ENCODE data around the gene NBPF1.
"Not testable (repeated sequence)": the region's sequence is repeated elsewhere in the genome, so short reads cannot be mapped to it uniquely, and the experiment has no call there.

The NBPF1 gene

GRCh38 chr1:16613185-16614147 lies at the start of gene NBPF1:
NBPF1 (minus strand) TSS chr1:16613564.
- Histone ChIP-seq H3K36me3 (ENCODE audit: control insufficient read depth, insufficient read depth, low read length) (no peaks in the 10 kb centered on the region), H3K27me3 (replicated peaks; ENCODE audit: control insufficient read depth, insufficient read depth, low read length) (peaks cover 2% of the 10 kb centered on the region), H3K4me3 (replicated peaks; ENCODE audit: low read depth, low read length) (peak within 1 kb of the TSS; percentile 79)
- TF ChIP-seq CTCF (IDR thresholded peaks at IDR 0.05; ENCODE audit: insufficient read depth, low read length, poor library complexity, severe bottlenecking) = no peak
- DNase-seq (ENCODE audit: extremely low read depth, insufficient read length) = peak; percentile 86

GRCh38 chr1:16658234-16658633 lies 44.9 kb upstream of the NBPF1 start:
- not testable (repeated sequence) for H3K4me3 ChIP-seq (replicated peaks; ENCODE audit: low read depth, low read length); DNase-seq (ENCODE audit: extremely low read depth, insufficient read length); H3K36me3 ChIP-seq (ENCODE audit: control insufficient read depth, insufficient read depth, low read length); H3K27me3 ChIP-seq (replicated peaks; ENCODE audit: control insufficient read depth, insufficient read depth, low read length)

- H3K27me3 ChIP-seq (replicated peaks; ENCODE audit: control insufficient read depth, insufficient read depth, low read length); DNase-seq (ENCODE audit: extremely low read depth, insufficient read length); H3K4me3 ChIP-seq (replicated peaks; ENCODE audit: low read depth, low read length); H3K36me3 ChIP-seq (ENCODE audit: control insufficient read depth, insufficient read depth, low read length): not testable (repeated sequence)
These were observed 43.8 kb upstream of the NBPF1 start for GRCh38 chr1:16656981-16657683.

GRCh38 chr1:16656574-16656973 lies 43.2 kb upstream of the NBPF1 start:
- H3K4me3 ChIP-seq (replicated peaks; ENCODE audit: low read depth, low read length); H3K27me3 ChIP-seq (replicated peaks; ENCODE audit: control insufficient read depth, insufficient read depth, low read length); DNase-seq (ENCODE audit: extremely low read depth, insufficient read length); H3K36me3 ChIP-seq (ENCODE audit: control insufficient read depth, insufficient read depth, low read length): not testable (repeated sequence)

GRCh38 chr1:16651560-16651959 lies 38.2 kb upstream of the NBPF1 start:
- H3K4me3 ChIP-seq (replicated peaks; ENCODE audit: low read depth, low read length); DNase-seq (ENCODE audit: extremely low read depth, insufficient read length); H3K27me3 ChIP-seq (replicated peaks; ENCODE audit: control insufficient read depth, insufficient read depth, low read length); H3K36me3 ChIP-seq (ENCODE audit: control insufficient read depth, insufficient read depth, low read length): not testable (repeated sequence)

GRCh38 chr1:16649960-16650359 lies 36.6 kb upstream of the NBPF1 start:
- DNase-seq (ENCODE audit: extremely low read depth, insufficient read length); H3K36me3 ChIP-seq (ENCODE audit: control insufficient read depth, insufficient read depth, low read length); H3K4me3 ChIP-seq (replicated peaks; ENCODE audit: low read depth, low read length); H3K27me3 ChIP-seq (replicated peaks; ENCODE audit: control insufficient read depth, insufficient read depth, low read length): not testable (repeated sequence)

- H3K27me3 ChIP-seq (replicated peaks; ENCODE audit: control insufficient read depth, insufficient read depth, low read length); DNase-seq (ENCODE audit: extremely low read depth, insufficient read length); H3K36me3 ChIP-seq (ENCODE audit: control insufficient read depth, insufficient read depth, low read length); H3K4me3 ChIP-seq (replicated peaks; ENCODE audit: low read depth, low read length): not testable (repeated sequence)
These were observed 36.0 kb upstream of the NBPF1 start for GRCh38 chr1:16649390-16649789.

- DNase-seq (ENCODE audit: extremely low read depth, insufficient read length); H3K36me3 ChIP-seq (ENCODE audit: control insufficient read depth, insufficient read depth, low read length); H3K27me3 ChIP-seq (replicated peaks; ENCODE audit: control insufficient read depth, insufficient read depth, low read length); H3K4me3 ChIP-seq (replicated peaks; ENCODE audit: low read depth, low read length): not testable (repeated sequence)
These were observed 35.4 kb upstream of the NBPF1 start for GRCh38 chr1:16648756-16649155.

GRCh38 chr1:16648250-16648649 lies 34.9 kb upstream of the NBPF1 start:
- not testable (repeated sequence) for H3K36me3 ChIP-seq (ENCODE audit: control insufficient read depth, insufficient read depth, low read length); H3K4me3 ChIP-seq (replicated peaks; ENCODE audit: low read depth, low read length); DNase-seq (ENCODE audit: extremely low read depth, insufficient read length); H3K27me3 ChIP-seq (replicated peaks; ENCODE audit: control insufficient read depth, insufficient read depth, low read length)

- not testable (repeated sequence) for H3K36me3 ChIP-seq (ENCODE audit: control insufficient read depth, insufficient read depth, low read length); H3K4me3 ChIP-seq (replicated peaks; ENCODE audit: low read depth, low read length); H3K27me3 ChIP-seq (replicated peaks; ENCODE audit: control insufficient read depth, insufficient read depth, low read length); DNase-seq (ENCODE audit: extremely low read depth, insufficient read length)
These were observed 34.1 kb upstream of the NBPF1 start for GRCh38 chr1:16647179-16648176.

GRCh38 chr1:16646716-16647115 lies 33.4 kb upstream of the NBPF1 start:
- not testable (repeated sequence) for H3K36me3 ChIP-seq (ENCODE audit: control insufficient read depth, insufficient read depth, low read length); H3K4me3 ChIP-seq (replicated peaks; ENCODE audit: low read depth, low read length); DNase-seq (ENCODE audit: extremely low read depth, insufficient read length); H3K27me3 ChIP-seq (replicated peaks; ENCODE audit: control insufficient read depth, insufficient read depth, low read length)

- DNase-seq (ENCODE audit: extremely low read depth, insufficient read length); H3K36me3 ChIP-seq (ENCODE audit: control insufficient read depth, insufficient read depth, low read length); H3K27me3 ChIP-seq (replicated peaks; ENCODE audit: control insufficient read depth, insufficient read depth, low read length); H3K4me3 ChIP-seq (replicated peaks; ENCODE audit: low read depth, low read length): not testable (repeated sequence)
These were observed 32.8 kb upstream of the NBPF1 start for GRCh38 chr1:16646061-16646664.

Measured in GM06990 (cell line).